Lung (tissue), 12 donors: ENCODE data around the gene RNU1-2. TPM values are rescaled to one million over a fixed set of nuclear protein-coding genes. Genes with fewer than 3 reads are reported as not detected.
"Not testable (repeated sequence)": the region's sequence is repeated elsewhere in the genome, so short reads cannot be mapped to it uniquely, and the experiment has no call there.

Source experiments
- ATAC-seq: fragments of 200-7000 bp; cut with Tn5 transposase; one replicate; pipeline ENCODE4 v1.9.1; 2020; ENCODE audit warnings: moderate number of reproducible peaks; ENCODE audit not compliant: insufficient read depth, low FRiP score
- DNase-seq, 3 donors: peaks; one replicate each; pipeline ENCODE4 v3.0.0-alpha.2; 2013 to 2017
- H3K27ac ChIP-seq, 2 donors: one replicate each; pipeline ENCODE4 v1.5.1; 2013; ENCODE audit warnings: mild to moderate bottlenecking in 2 of 2, moderate library complexity in 2 of 2, control low read depth in 1 of 2, inconsistent platforms in 1 of 2, low read depth in 1 of 2, low read length in 1 of 2
- H3K27me3 ChIP-seq, 3 donors: one replicate each; pipeline ENCODE4 v1.5.1; 2013; ENCODE audit warnings: low read length in 2 of 3; ENCODE audit not compliant: control insufficient read depth in 3 of 3, insufficient read depth in 3 of 3
- H3K36me3 ChIP-seq, 4 donors: one replicate each; pipeline ENCODE4 v1.5.1; 2013; ENCODE audit warnings: low read length in 4 of 4, mild to moderate bottlenecking in 1 of 4, moderate library complexity in 1 of 4; ENCODE audit not compliant: control insufficient read depth in 4 of 4, insufficient read depth in 4 of 4
- H3K4me1 ChIP-seq, 5 donors: one replicate each; pipeline ENCODE4 v1.5.1; 2013; ENCODE audit warnings: low read length in 5 of 5, mild to moderate bottlenecking in 2 of 5, moderate library complexity in 1 of 5; ENCODE audit not compliant: control insufficient read depth in 5 of 5, insufficient read depth in 5 of 5
- H3K4me3 ChIP-seq: one replicate; pipeline ENCODE4 v1.5.1; 2013; ENCODE audit warnings: mild to moderate bottlenecking, control low read depth, moderate library complexity
- H3K9ac ChIP-seq, 2 donors: one replicate each; pipeline ENCODE4 v1.5.1; 2013; ENCODE audit warnings: low read length in 2 of 2, control low read depth in 1 of 2; ENCODE audit not compliant: insufficient read depth in 1 of 2
- H3K9me3 ChIP-seq, 4 donors: one replicate each; pipeline ENCODE4 v1.5.1; 2013; ENCODE audit warnings: low read length in 3 of 4, mild to moderate bottlenecking in 1 of 4, moderate library complexity in 1 of 4; ENCODE audit not compliant: control insufficient read depth in 4 of 4, insufficient read depth in 3 of 4
- CTCF ChIP-seq: IDR thresholded peaks from 2 replicates; pipeline ENCODE4 v1.5.1; 2012; ENCODE audit warnings: mild to moderate bottlenecking; ENCODE audit errors: control extremely low read depth, extremely low read depth
- WGBS, 2 donors: extraction: QIAGEN DNeasy Blood & Tissue Kit; methylation state at CpG; one replicate each; pipeline ENCODE4 v1.1.7; 2013; 5-methylcytosine and 5-hydroxymethylcytosine counted together
- polyA plus RNA-seq, 2 donors: library from polyadenylated mRNA; stranded (reverse); fragments of 200-250 nt; gene quantifications; one replicate each; pipeline ENCODE4 v1.2.1, GENCODE V29; 2013
- total RNA-seq, 2 donors: library from RNA; depleted of rRNA in 1 of 2; stranded (reverse); fragments of >200 nt in 1 of 2; gene quantifications; one replicate each; pipeline ENCODE4 v1.2.1, GENCODE V29; 2014 to 2021
- donor health status: control.
- donor health status: control.
- donor health status: Bipolar disorder and iron deficiency.
- donor health status: healthy.
- donor health status: DM: yes; HTN: yes; CAD: no.

RNU1-2 gene
- total and polyA plus RNA-seq, 4 donors: under 0.01 to 3,134 TPM; not detected in 2

- Histone ChIP-seq H3K27me3 (no peaks in the 10 kb centered on the region), H3K4me3 (peak overlapping the region; percentile 53), H3K4me1 (peaks cover 0 to 14% (median 0%) of the 10 kb centered on the region in 5 donors), H3K9ac (peak overlapping the region; percentile 70 to 79), H3K9me3 (no peaks in the 10 kb centered on the region), H3K27ac (peak overlapping the region; percentile 83 to 93), H3K36me3 (no peaks in the 10 kb centered on the region)
- DNase-seq: peak; percentile 74 to 97 (median 96)
- TF ChIP-seq CTCF: no peak
- WGBS, 2 donors: 4 to 14% methylated on average over 59 to 63 of the region's 63 CpGs
- ATAC-seq: peak; percentile 87
Observed at GRCh38 chr1:16888860-16889816, 6.6 kb upstream of the RNU1-2 start.

GRCh38 chr1:16890539-16891021 is 5.2 kb upstream of the RNU1-2 start:
- not testable (repeated sequence) for H3K36me3 ChIP-seq, H3K9ac ChIP-seq, H3K9me3 ChIP-seq, DNase-seq, H3K4me3 ChIP-seq, H3K27ac ChIP-seq, H3K27me3 ChIP-seq, ATAC-seq
- WGBS, 2 donors: 78 to 83% methylated on average over 5 of the region's 5 CpGs
- peaks cover 0 to 16% (median 0%) of the 10 kb centered on the region in 5 donors for H3K4me1 ChIP-seq

DNA sequence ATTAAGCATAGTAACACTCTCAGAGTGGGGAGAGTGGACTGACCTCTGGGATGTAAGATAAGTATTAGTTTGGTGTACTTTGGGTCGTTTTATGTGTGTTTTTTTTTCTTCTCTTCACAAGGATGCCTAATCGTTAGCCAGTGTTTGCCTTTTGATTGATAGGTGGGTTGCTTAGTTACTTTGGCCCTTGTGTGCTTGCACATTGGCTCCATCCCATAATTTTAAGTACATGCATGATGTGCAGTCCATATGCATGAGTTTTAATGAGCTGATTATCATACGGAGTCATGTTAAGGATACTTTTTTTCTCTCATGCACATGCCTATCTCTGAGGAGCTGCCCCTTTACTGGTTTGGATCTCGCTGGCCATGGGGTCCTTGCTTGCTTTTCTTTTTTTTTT is 4.7 kb upstream of the RNU1-2 start:
- ATAC-seq, H3K27me3 ChIP-seq, H3K4me3 ChIP-seq, H3K9ac ChIP-seq, H3K9me3 ChIP-seq, H3K36me3 ChIP-seq, H3K27ac ChIP-seq, DNase-seq: not testable (repeated sequence)
- peaks cover 0 to 16% (median 0%) of the 10 kb centered on the region in 5 donors for H3K4me1 ChIP-seq
- 62 to 86% methylated on average over 4 of the region's 4 CpGs for WGBS, 2 donors

DNA sequence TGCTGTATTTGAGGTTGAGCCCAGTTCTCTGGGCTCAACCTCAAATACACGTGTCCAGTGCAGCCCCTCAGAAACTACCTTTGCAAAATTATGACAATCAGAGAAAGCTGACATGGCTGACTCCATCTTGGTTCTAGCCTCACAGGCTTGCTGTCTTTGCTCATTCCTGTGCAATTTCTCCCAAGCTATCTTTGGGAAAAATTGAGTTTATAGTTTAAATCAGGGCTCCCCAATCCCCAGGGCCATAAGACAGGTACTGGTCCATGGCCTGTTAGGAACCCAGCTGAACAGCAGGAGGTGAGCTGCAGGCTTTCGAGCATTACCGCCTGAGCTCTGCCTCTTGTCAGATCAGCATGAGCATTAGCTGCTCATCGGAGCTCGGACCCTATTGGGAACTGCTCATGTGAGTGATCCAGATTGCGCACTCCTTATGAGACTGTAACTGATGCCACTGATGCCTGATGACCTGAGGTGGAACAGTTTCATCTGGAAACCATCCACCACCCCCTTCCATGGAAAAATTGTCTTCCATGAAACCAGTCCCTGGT is 2.7 kb upstream of the RNU1-2 start:
- not testable (repeated sequence) for H3K4me3 ChIP-seq, H3K9me3 ChIP-seq, ATAC-seq, H3K36me3 ChIP-seq, H3K27me3 ChIP-seq, H3K9ac ChIP-seq, H3K27ac ChIP-seq, DNase-seq
- H3K4me1 ChIP-seq: peaks cover 0 to 25% (median 3%) of the 10 kb centered on the region in 5 donors
- 75 to 81% methylated on average over 6 of the region's 6 CpGs for WGBS, 2 donors

DNA sequence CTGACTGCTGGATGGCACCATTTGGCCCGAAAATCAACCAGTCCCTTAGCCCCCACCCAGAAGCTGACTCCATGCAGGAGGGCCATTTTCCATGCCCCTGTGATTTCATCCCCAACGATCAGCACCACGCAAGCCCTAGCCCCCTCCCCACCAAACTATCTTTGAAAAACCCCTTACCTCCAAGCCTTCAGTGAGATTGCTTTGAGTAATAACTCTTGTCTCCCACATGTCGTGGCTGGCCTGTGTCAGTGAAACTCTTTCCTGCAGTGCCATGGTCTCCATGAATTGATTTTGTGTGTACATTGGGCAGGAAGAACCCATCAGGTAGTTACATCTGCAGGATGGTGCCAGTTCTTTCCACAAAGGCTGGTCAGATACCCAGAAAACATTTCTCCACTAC is 2.0 kb upstream of the RNU1-2 start:
- H3K36me3 ChIP-seq, H3K9me3 ChIP-seq, H3K4me3 ChIP-seq, H3K9ac ChIP-seq, H3K27ac ChIP-seq, H3K27me3 ChIP-seq, ATAC-seq, DNase-seq: not testable (repeated sequence)
- 71 to 86% methylated on average over 4 of the region's 4 CpGs for WGBS, 2 donors
- H3K4me1 ChIP-seq: peaks cover 0 to 22% (median 3%) of the 10 kb centered on the region in 5 donors

DNA sequence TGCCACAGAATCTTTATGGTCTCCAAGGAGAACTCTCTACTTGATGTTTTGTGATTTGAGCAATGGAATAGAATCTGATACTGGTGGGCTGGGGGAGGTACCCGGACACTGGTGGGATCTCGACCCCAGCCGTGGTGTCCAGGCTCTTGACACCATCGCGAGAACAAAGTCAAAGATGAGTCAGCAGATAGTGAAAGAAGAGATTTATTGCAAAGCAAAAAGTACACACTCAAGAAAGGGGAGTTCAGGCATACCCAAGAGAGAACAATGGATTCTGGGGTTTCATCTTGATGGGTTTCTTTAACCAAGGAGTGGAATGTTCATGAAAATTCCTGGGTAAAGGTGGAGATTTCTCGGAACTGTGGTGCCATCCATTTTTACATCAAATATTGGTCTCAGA is 1.4 kb upstream of the RNU1-2 start:
- not testable (repeated sequence) for H3K9ac ChIP-seq, H3K27ac ChIP-seq, DNase-seq, ATAC-seq, H3K36me3 ChIP-seq, H3K27me3 ChIP-seq, H3K9me3 ChIP-seq, H3K4me3 ChIP-seq
- 83 to 87% methylated on average over 6 of the region's 6 CpGs for WGBS, 2 donors
- peaks cover 0 to 18% (median 3%) of the 10 kb centered on the region in 5 donors for H3K4me1 ChIP-seq

- H3K27me3 ChIP-seq, ATAC-seq, DNase-seq, H3K36me3 ChIP-seq, H3K4me3 ChIP-seq, H3K9me3 ChIP-seq: not testable (repeated sequence)
- H3K27ac ChIP-seq: peak overlapping the region in 1 of 2 donors; percentile 53
- 2% methylated on average over 5 of the region's 6 CpGs for whole genome bisulfite sequencing, 2 donors
- H3K9ac ChIP-seq: peak overlapping the region in 1 of 2 donors; percentile 78
- peaks cover 0 to 11% (median 3%) of the 10 kb centered on the region in 5 donors for H3K4me1 ChIP-seq
Observed at GRCh38 chr1:16895233-16895597, 565 bp upstream of the RNU1-2 start.
